ENCODE measurements around the gene DPH2. TPM values are rescaled to one million over a fixed set of nuclear protein-coding genes. Genes with fewer than 3 reads are reported as not detected.

The DPH2 gene
- total RNA-seq, 4 donors from 2014 or later, result 27.8 to 64.4 (median 39.8) TPM

GRCh38 chr1:43990271-43991199 lies 20.7 kb downstream of the DPH2 start:
- no peaks in the 10 kb centered on the region for H3K9me3 ChIP-seq
- H3K4me1 ChIP-seq, result peaks cover 19% of the 10 kb centered on the region
- H3K27me3 ChIP-seq, result no peaks in the 10 kb centered on the region
- DNase-seq (ENCODE audit: low spot score in 2 of 2), result no peak
- TF ChIP-seq EP300 (IDR thresholded peaks at IDR 0.05) (no peak), CTCF (IDR thresholded peaks at IDR 0.05) (no peak), POLR2AphosphoS5 (IDR thresholded peaks at IDR 0.05) (no peak), POLR2A (IDR thresholded peaks at IDR 0.05) (no peak)
- peak overlapping the region; percentile 63 for H3K4me3 ChIP-seq
- H3K27ac ChIP-seq, result peak overlapping the region; percentile 71
- WGBS, result 65% methylated on average over 13 of the region's 19 CpGs
- peaks cover 11% of the 10 kb centered on the region for H3K36me3 ChIP-seq

- H3K9me3 ChIP-seq, result no peaks in the 10 kb centered on the region
- H3K4me3 ChIP-seq, result peak overlapping the region; percentile 63
- peaks cover 5% of the 10 kb centered on the region for H3K36me3 ChIP-seq
- 0% methylated on average over 7 of the region's 10 CpGs for WGBS
- TF ChIP-seq POLR2AphosphoS5 (IDR thresholded peaks at IDR 0.05) (no peak), EP300 (IDR thresholded peaks at IDR 0.05) (no peak), POLR2A (IDR thresholded peaks at IDR 0.05) (no peak), CTCF (IDR thresholded peaks at IDR 0.05) (no peak)
- no peaks in the 10 kb centered on the region for H3K27me3 ChIP-seq
- no peak for DNase-seq (ENCODE audit: low spot score in 2 of 2)
- peaks cover 19% of the 10 kb centered on the region for H3K4me1 ChIP-seq
- peak overlapping the region; percentile 71 for H3K27ac ChIP-seq
These were observed 21.3 kb downstream of the DPH2 start for GRCh38 chr1:43991200-43991475.

GRCh38 chr1:43991476-43992231 lies 21.8 kb downstream of the DPH2 start, which contains the start of gene CCDC24:
Gene CCDC24, plus strand, starts transcription at chr1:43991599. Its CDS starts 280 bp downstream, at chr1:43991879.
- no peaks in the 10 kb centered on the region for H3K27me3 ChIP-seq
- TF ChIP-seq POLR2AphosphoS5 (IDR thresholded peaks at IDR 0.05) (no peak), CTCF (IDR thresholded peaks at IDR 0.05) (no peak), POLR2A (IDR thresholded peaks at IDR 0.05) (no peak), EP300 (IDR thresholded peaks at IDR 0.05) (no peak)
- peaks cover 23% of the 10 kb centered on the region for H3K4me1 ChIP-seq
- peak; percentile 90 for DNase-seq (ENCODE audit: low spot score in 2 of 2)
- H3K4me3 ChIP-seq, result peak within 1 kb of the TSS; percentile 63
- H3K36me3 ChIP-seq, result peaks cover 2% of the 10 kb centered on the region
- H3K9me3 ChIP-seq, result no peaks in the 10 kb centered on the region
- WGBS, result 2% methylated on average over 28 of the region's 66 CpGs
- H3K27ac ChIP-seq, result peak within 1 kb of the TSS; percentile 71

GRCh38 chr1:43992232-43992995 lies 22.6 kb downstream of the DPH2 start:
- TF ChIP-seq CTCF (IDR thresholded peaks at IDR 0.05), result no peak
- no peak for TF ChIP-seq POLR2AphosphoS5 (IDR thresholded peaks at IDR 0.05)
- no peak for TF ChIP-seq EP300 (IDR thresholded peaks at IDR 0.05)
- TF ChIP-seq POLR2A (IDR thresholded peaks at IDR 0.05), result no peak
- peak overlapping the region; percentile 71 for H3K27ac ChIP-seq
- H3K4me1 ChIP-seq, result peaks cover 25% of the 10 kb centered on the region
- peak overlapping the region; percentile 63 for H3K4me3 ChIP-seq
- DNase-seq (ENCODE audit: low spot score in 2 of 2), result peak in 1 of 2 donors; percentile 79
- 44% methylated on average over 11 of the region's 11 CpGs for WGBS
- H3K36me3 ChIP-seq, result no peaks in the 10 kb centered on the region
- no peaks in the 10 kb centered on the region for H3K27me3 ChIP-seq
- no peaks in the 10 kb centered on the region for H3K9me3 ChIP-seq
